Measurements from ENCODE around the gene ATF5.
"Not testable (repeated sequence)": the region's sequence is repeated elsewhere in the genome, so short reads cannot be mapped to it uniquely, and the experiment has no call there.

The ATF5 gene

GRCh38 chr19:49968279-49968922 is 39.4 kb downstream of the ATF5 start:
- DNase-seq (ENCODE audit: extremely low read depth, low read depth) = no peak
- TF ChIP-seq CTCF (IDR thresholded peaks at IDR 0.05; ENCODE audit: low read depth, low read length) = no peak

GRCh38 chr19:49969355-49969754 is 40.4 kb downstream of the ATF5 start:
- DNase-seq (ENCODE audit: extremely low read depth, low read depth) = not testable (repeated sequence)

GRCh38 chr19:49971991-49972411 is 43.0 kb downstream of the ATF5 start:
- DNase-seq (ENCODE audit: extremely low read depth, low read depth) = no peak
- no peak for TF ChIP-seq CTCF (IDR thresholded peaks at IDR 0.05; ENCODE audit: low read depth, low read length)

GRCh38 chr19:49972841-49973240 is 43.8 kb downstream of the ATF5 start:
- no peak for TF ChIP-seq CTCF (IDR thresholded peaks at IDR 0.05; ENCODE audit: low read depth, low read length)
- no peak for DNase-seq (ENCODE audit: extremely low read depth, low read depth)

GRCh38 chr19:49973987-49974386 is 45.0 kb downstream of the ATF5 start:
- no peak for TF ChIP-seq CTCF (IDR thresholded peaks at IDR 0.05; ENCODE audit: low read depth, low read length)
- no peak for DNase-seq (ENCODE audit: extremely low read depth, low read depth)

- no peak for DNase-seq (ENCODE audit: extremely low read depth, low read depth)
- TF ChIP-seq CTCF (IDR thresholded peaks at IDR 0.05; ENCODE audit: low read depth, low read length) = no peak
Observed at GRCh38 chr19:49975051-49975450, 46.0 kb downstream of the ATF5 start.

- no peak for TF ChIP-seq CTCF (IDR thresholded peaks at IDR 0.05; ENCODE audit: low read depth, low read length)
- DNase-seq (ENCODE audit: extremely low read depth, low read depth) = no peak
Observed at GRCh38 chr19:49976496-49976895, 47.5 kb downstream of the ATF5 start.

GRCh38 chr19:49977076-49977475 is 48.1 kb downstream of the ATF5 start:
- TF ChIP-seq CTCF (IDR thresholded peaks at IDR 0.05; ENCODE audit: low read depth, low read length) = no peak
- DNase-seq (ENCODE audit: extremely low read depth, low read depth) = no peak

Data from AG09319 (cell line).